Raji (cell line): Measurements from ENCODE around the gene STPG2.

Experiments
- POLR2A ChIP-seq: IDR thresholded peaks from 2 replicates; pipeline ENCODE4 v1.6.1; 2011; ENCODE audit warnings: low read depth, low read length, control low read depth; ENCODE audit not compliant: insufficient read depth

The STPG2 gene

GRCh38 chr4:97582890-97583289 lies 560.4 kb downstream of the STPG2 start:
- TF ChIP-seq POLR2A = no peak

GRCh38 chr4:97577004-97577403 lies 566.3 kb downstream of the STPG2 start:
- TF ChIP-seq POLR2A = no peak

GRCh38 chr4:97560009-97560408 lies 583.3 kb downstream of the STPG2 start:
- no peak for TF ChIP-seq POLR2A

- TF ChIP-seq POLR2A = no peak
Observed at GRCh38 chr4:97558204-97558778, 585.0 kb downstream of the STPG2 start.

- TF ChIP-seq POLR2A = no peak
Observed at GRCh38 chr4:97548943-97549583, 594.2 kb downstream of the STPG2 start.

GRCh38 chr4:97548186-97548585 lies 595.1 kb downstream of the STPG2 start:
- TF ChIP-seq POLR2A = no peak

GRCh38 chr4:97531351-97531750 lies 611.9 kb downstream of the STPG2 start:
- TF ChIP-seq POLR2A = no peak

- TF ChIP-seq POLR2A = no peak
Observed at GRCh38 chr4:97530676-97531075, 612.6 kb downstream of the STPG2 start.

GRCh38 chr4:97525236-97525635 lies 618.0 kb downstream of the STPG2 start:
- no peak for TF ChIP-seq POLR2A

GRCh38 chr4:97517939-97518338 lies 625.3 kb downstream of the STPG2 start:
- no peak for TF ChIP-seq POLR2A

- no peak for TF ChIP-seq POLR2A
Observed at GRCh38 chr4:97513917-97514316, 629.4 kb downstream of the STPG2 start.
